ENCODE results near the gene GCC1. TPM values are rescaled to one million over a fixed set of nuclear protein-coding genes. Genes with fewer than 3 reads are reported as not detected.
A peak's percentile ranks its signal among the peaks of the same experiment; 100 is the strongest.

Gene GCC1
- polyA plus RNA-seq, 1 experiment: 11.6 TPM

GRCh38 chr7:127598318-127598717 is 12.9 kb upstream of the GCC1 start:
- Histone ChIP-seq H3K4me3 (ENCODE audit: low read depth, low read length) (no peak overlapping the region), H3K9me3 (ENCODE audit: control insufficient read depth, insufficient read depth, low read length) (no peaks in the 10 kb centered on the region), H3K27ac (ENCODE audit: low read depth, low read length) (no peak overlapping the region), H3K27me3 (ENCODE audit: control insufficient read depth, insufficient read depth, low read length) (peaks cover 21% of the 10 kb centered on the region)
- POLR2A ChIA-PET: no interaction called here
- CTCF ChIA-PET: no interaction called here
- DNase-seq (ENCODE audit: low read depth, low spot score): no peak
- TF ChIP-seq CTCF (IDR thresholded peaks at IDR 0.05; ENCODE audit: low read depth, low read length): peak; percentile 25; the same call in 1 of the 2 replicates

- H3K27me3 ChIP-seq (ENCODE audit: control insufficient read depth, insufficient read depth, low read length): peaks cover 15% of the 10 kb centered on the region
- DNase-seq (ENCODE audit: low read depth, low spot score): no peak
- no peak overlapping the region for H3K27ac ChIP-seq (ENCODE audit: low read depth, low read length)
- CTCF ChIA-PET: no interaction called here
- no peaks in the 10 kb centered on the region for H3K9me3 ChIP-seq (ENCODE audit: control insufficient read depth, insufficient read depth, low read length)
- no peak overlapping the region for H3K4me3 ChIP-seq (ENCODE audit: low read depth, low read length)
- no peak for TF ChIP-seq CTCF (IDR thresholded peaks at IDR 0.05; ENCODE audit: low read depth, low read length)
- POLR2A ChIA-PET: no interaction called here
Observed at GRCh38 chr7:127595737-127596136, 10.3 kb upstream of the GCC1 start.

- POLR2A ChIA-PET: no interaction called here
Observed at GRCh38 chr7:127594490-127594889, 9.1 kb upstream of the GCC1 start.

DNA sequence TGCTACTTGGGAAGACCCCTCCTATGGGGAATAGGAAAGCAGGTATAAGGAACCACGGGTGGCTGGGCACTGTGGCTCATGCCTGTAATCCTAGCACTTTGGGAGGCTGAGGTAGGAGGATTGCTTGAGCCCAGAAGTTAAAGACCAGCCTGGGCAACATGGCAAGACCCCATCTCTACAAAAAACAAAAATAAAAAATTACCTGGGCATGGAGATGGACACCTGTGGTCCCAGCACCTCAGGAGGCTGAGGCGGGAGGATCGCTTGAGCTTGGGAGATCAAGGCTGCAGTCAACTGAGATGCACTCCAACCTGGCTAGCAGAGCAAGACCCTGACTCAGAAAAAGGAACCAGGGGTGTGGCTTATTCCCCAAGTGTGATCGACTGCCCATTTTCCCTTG is 7.2 kb upstream of the GCC1 start:
- CTCF ChIA-PET: no interaction called here
- H3K4me3 ChIP-seq (ENCODE audit: low read depth, low read length): no peak overlapping the region
- DNase-seq (ENCODE audit: low read depth, low spot score): no peak
- H3K27me3 ChIP-seq (ENCODE audit: control insufficient read depth, insufficient read depth, low read length): peaks cover 4% of the 10 kb centered on the region
- peaks cover 4% of the 10 kb centered on the region; the same call in 1 of the 2 replicates for H3K9me3 ChIP-seq (ENCODE audit: control insufficient read depth, insufficient read depth, low read length)
- no peak overlapping the region for H3K27ac ChIP-seq (ENCODE audit: low read depth, low read length)
- POLR2A ChIA-PET: no interaction called here
- no peak for TF ChIP-seq CTCF (IDR thresholded peaks at IDR 0.05; ENCODE audit: low read depth, low read length)

More at GRCh38 chr7:127594490-127594889, 9.1 kb upstream of the GCC1 start:
- no peak overlapping the region for H3K27ac ChIP-seq (ENCODE audit: low read depth, low read length)
- no peaks in the 10 kb centered on the region for H3K9me3 ChIP-seq (ENCODE audit: control insufficient read depth, insufficient read depth, low read length)
- TF ChIP-seq CTCF (IDR thresholded peaks at IDR 0.05; ENCODE audit: low read depth, low read length): no peak
- peaks cover 7% of the 10 kb centered on the region for H3K27me3 ChIP-seq (ENCODE audit: control insufficient read depth, insufficient read depth, low read length)
- CTCF ChIA-PET: no interaction called here
- H3K4me3 ChIP-seq (ENCODE audit: low read depth, low read length): no peak overlapping the region
- no peak for DNase-seq (ENCODE audit: low read depth, low spot score)

DNA sequence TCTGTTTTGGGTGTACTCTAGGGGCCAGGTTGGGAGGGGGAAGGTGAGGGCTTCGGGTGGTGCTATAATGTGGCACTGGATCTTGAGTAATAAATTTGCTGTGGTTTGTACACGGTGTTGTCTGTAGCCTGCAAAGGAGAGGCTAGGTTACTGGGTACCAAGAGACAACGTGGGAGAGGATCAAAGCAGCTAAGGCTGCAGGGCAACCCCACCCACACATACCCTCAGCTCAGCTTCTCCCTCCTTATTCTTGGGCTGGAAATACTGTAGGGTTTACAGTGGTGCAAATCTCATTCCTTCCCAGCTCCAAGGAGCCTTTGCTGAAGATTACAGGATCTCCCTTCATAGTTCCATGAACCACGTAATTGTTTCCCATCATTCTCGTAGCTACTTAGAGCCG is 6.2 kb upstream of the GCC1 start:
- no peak for TF ChIP-seq CTCF (IDR thresholded peaks at IDR 0.05; ENCODE audit: low read depth, low read length)
- Histone ChIP-seq H3K27ac (ENCODE audit: low read depth, low read length) (no peak overlapping the region), H3K4me3 (ENCODE audit: low read depth, low read length) (no peak overlapping the region), H3K27me3 (ENCODE audit: control insufficient read depth, insufficient read depth, low read length) (peaks cover 4% of the 10 kb centered on the region), H3K9me3 (ENCODE audit: control insufficient read depth, insufficient read depth, low read length) (peaks cover 4% of the 10 kb centered on the region; the same call in 1 of the 2 replicates)
- ChIA-PET POLR2A (no interaction called here), CTCF (interaction anchor here (1.0 kb wide), 1 partner anchor 618 kb away, joined by 3 read pairs; no protein-coding TSS in a partner anchor)
- no peak for DNase-seq (ENCODE audit: low read depth, low spot score)
